ENCODE results near the gene F2. TPM values are rescaled to one million over a fixed set of nuclear protein-coding genes. Genes with fewer than 3 reads are reported as not detected.
A peak's percentile ranks its signal among the peaks of the same experiment; 100 is the strongest.

F2 gene
- total RNA-seq, 1 donor from 2014 or later = 4.4 TPM

GRCh38 chr11:46719543-46720218 lies 668 bp downstream of the F2 start:
- H3K9me3 Mint-ChIP-seq (ENCODE audit: unreplicated experiment) = no peaks in the 10 kb centered on the region
- H3K27ac Mint-ChIP-seq (ENCODE audit: unreplicated experiment) = no peak overlapping the region
- H3K4me3 Mint-ChIP-seq (ENCODE audit: unreplicated experiment) = no peak overlapping the region

GRCh38 chr11:46721286-46721685 lies 2.3 kb downstream of the F2 start:
- no peak for TF ChIP-seq CTCF (IDR thresholded peaks at IDR 0.05; ENCODE audit: unreplicated experiment)
- Mint-ChIP-seq H3K27ac (ENCODE audit: unreplicated experiment) (peak overlapping the region; percentile 85), H3K27me3 (ENCODE audit: unreplicated experiment) (peaks cover 7% of the 10 kb centered on the region), H3K4me1 (ENCODE audit: unreplicated experiment) (peaks cover 25% of the 10 kb centered on the region), H3K9me3 (ENCODE audit: unreplicated experiment) (no peaks in the 10 kb centered on the region), H3K4me3 (ENCODE audit: unreplicated experiment) (peak overlapping the region; percentile 44), H3K36me3 (ENCODE audit: low read depth, unreplicated experiment) (peaks cover 8% of the 10 kb centered on the region)
- no peak for DNase-seq (ENCODE audit: low spot score)

More at GRCh38 chr11:46719543-46720218, 668 bp downstream of the F2 start:
- peaks cover 7% of the 10 kb centered on the region for H3K27me3 Mint-ChIP-seq (ENCODE audit: unreplicated experiment)
- H3K36me3 Mint-ChIP-seq (ENCODE audit: low read depth, unreplicated experiment) = peaks cover 8% of the 10 kb centered on the region
- TF ChIP-seq CTCF (IDR thresholded peaks at IDR 0.05; ENCODE audit: unreplicated experiment) = no peak
- DNase-seq (ENCODE audit: low spot score) = no peak
- H3K4me1 Mint-ChIP-seq (ENCODE audit: unreplicated experiment) = peaks cover 25% of the 10 kb centered on the region

GRCh38 chr11:46722566-46723358 lies 3.7 kb downstream of the F2 start:
- Mint-ChIP-seq H3K4me3 (ENCODE audit: unreplicated experiment) (no peak overlapping the region), H3K27ac (ENCODE audit: unreplicated experiment) (no peak overlapping the region), H3K4me1 (ENCODE audit: unreplicated experiment) (peaks cover 25% of the 10 kb centered on the region), H3K27me3 (ENCODE audit: unreplicated experiment) (peaks cover 8% of the 10 kb centered on the region), H3K9me3 (ENCODE audit: unreplicated experiment) (no peaks in the 10 kb centered on the region), H3K36me3 (ENCODE audit: low read depth, unreplicated experiment) (peaks cover 8% of the 10 kb centered on the region)
- no peak for DNase-seq (ENCODE audit: low spot score)
- no peak for TF ChIP-seq CTCF (IDR thresholded peaks at IDR 0.05; ENCODE audit: unreplicated experiment)

GRCh38 chr11:46723359-46723680 lies 4.3 kb downstream of the F2 start:
- Mint-ChIP-seq H3K4me3 (ENCODE audit: unreplicated experiment) (no peak overlapping the region), H3K27ac (ENCODE audit: unreplicated experiment) (no peak overlapping the region), H3K36me3 (ENCODE audit: low read depth, unreplicated experiment) (peaks cover 8% of the 10 kb centered on the region), H3K4me1 (ENCODE audit: unreplicated experiment) (peaks cover 21% of the 10 kb centered on the region), H3K9me3 (ENCODE audit: unreplicated experiment) (no peaks in the 10 kb centered on the region), H3K27me3 (ENCODE audit: unreplicated experiment) (peaks cover 8% of the 10 kb centered on the region)
- DNase-seq (ENCODE audit: low spot score) = no peak
- TF ChIP-seq CTCF (IDR thresholded peaks at IDR 0.05; ENCODE audit: unreplicated experiment) = no peak

GRCh38 chr11:46724088-46724487 lies 5.1 kb downstream of the F2 start:
- H3K27ac Mint-ChIP-seq (ENCODE audit: unreplicated experiment) = no peak overlapping the region
- no peak for DNase-seq (ENCODE audit: low spot score)
- no peak overlapping the region for H3K4me3 Mint-ChIP-seq (ENCODE audit: unreplicated experiment)
- no peak for TF ChIP-seq CTCF (IDR thresholded peaks at IDR 0.05; ENCODE audit: unreplicated experiment)
- peaks cover 17% of the 10 kb centered on the region for H3K4me1 Mint-ChIP-seq (ENCODE audit: unreplicated experiment)
- peaks cover 8% of the 10 kb centered on the region for H3K36me3 Mint-ChIP-seq (ENCODE audit: low read depth, unreplicated experiment)
- H3K27me3 Mint-ChIP-seq (ENCODE audit: unreplicated experiment) = peaks cover 8% of the 10 kb centered on the region
- no peaks in the 10 kb centered on the region for H3K9me3 Mint-ChIP-seq (ENCODE audit: unreplicated experiment)
